ENCODE data around the gene PCDH9.

Gene PCDH9

GRCh38 chr13:67267136-67267535 is 37.0 kb upstream of the PCDH9 start:
- TF ChIP-seq CTCF (conservative IDR thresholded peaks at IDR 0.05; ENCODE audit: control insufficient read depth, insufficient read depth, low read depth, low read length): no peak
- H3K4me3 ChIP-seq (ENCODE audit: control insufficient read depth, low read depth, low read length): no peak overlapping the region
- DNase-seq (ENCODE audit: low read depth): peak; percentile 25

DNA sequence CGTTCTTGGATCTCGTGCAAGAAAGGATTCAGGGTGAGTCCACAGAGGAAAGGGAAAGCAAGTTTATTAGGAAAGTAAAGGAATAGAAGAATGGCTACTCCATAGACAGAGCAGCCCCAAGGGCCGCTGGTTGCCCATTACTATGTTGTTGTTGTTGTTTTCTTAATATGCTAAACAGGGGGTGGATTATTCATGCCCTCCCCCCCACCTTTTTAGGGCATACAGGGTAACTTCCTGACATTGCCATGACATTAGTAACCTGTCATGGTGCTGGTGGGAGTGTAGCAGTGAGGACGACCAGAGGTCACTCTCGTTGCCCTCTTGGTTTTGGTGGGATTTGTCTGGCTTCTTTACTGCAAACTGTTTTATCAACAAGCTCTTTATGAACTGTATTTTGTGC is 29.1 kb upstream of the PCDH9 start:
- H3K4me3 ChIP-seq (ENCODE audit: control insufficient read depth, low read depth, low read length): no peak overlapping the region
- no peak for DNase-seq (ENCODE audit: low read depth)
- no peak for TF ChIP-seq CTCF (conservative IDR thresholded peaks at IDR 0.05; ENCODE audit: control insufficient read depth, insufficient read depth, low read depth, low read length)

- H3K4me3 ChIP-seq (ENCODE audit: control insufficient read depth, low read depth, low read length): no peak overlapping the region
- no peak for DNase-seq (ENCODE audit: low read depth)
Measured at GRCh38 chr13:67258482-67258881, 28.3 kb upstream of the PCDH9 start.

GRCh38 chr13:67238861-67239260 is 8.7 kb upstream of the PCDH9 start:
- H3K4me3 ChIP-seq (ENCODE audit: control insufficient read depth, low read depth, low read length): no peak overlapping the region
- no peak for DNase-seq (ENCODE audit: low read depth)
- no peak for TF ChIP-seq CTCF (conservative IDR thresholded peaks at IDR 0.05; ENCODE audit: control insufficient read depth, insufficient read depth, low read depth, low read length)

More at GRCh38 chr13:67258482-67258881, 28.3 kb upstream of the PCDH9 start:
- TF ChIP-seq CTCF (conservative IDR thresholded peaks at IDR 0.05; ENCODE audit: control insufficient read depth, insufficient read depth, low read depth, low read length): no peak

DNA sequence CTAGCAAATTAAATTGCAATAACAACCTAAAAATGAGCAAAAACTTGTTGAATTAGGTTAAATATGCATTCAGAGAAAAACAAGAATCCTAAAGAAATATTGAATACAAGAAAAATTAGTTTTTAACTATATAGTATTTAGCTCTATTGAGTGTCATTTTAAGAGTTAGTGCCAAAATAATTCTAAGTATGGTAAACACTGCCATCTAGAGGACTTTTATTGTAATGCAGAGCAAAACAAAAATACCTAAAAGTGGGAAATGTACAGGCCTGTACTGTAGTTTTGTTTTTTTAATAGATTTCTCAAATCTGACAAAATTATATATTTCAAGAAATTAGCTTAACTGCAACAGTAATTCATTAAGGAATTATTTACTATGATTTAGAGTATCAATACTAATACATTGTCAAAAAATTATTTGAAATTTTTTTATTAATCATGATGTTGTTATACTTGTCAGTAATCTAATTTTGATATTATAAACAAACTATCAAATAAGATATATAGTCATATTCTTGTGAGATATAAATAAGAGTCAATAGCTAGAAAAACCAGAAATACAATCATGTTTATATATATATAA is 8.2 kb upstream of the PCDH9 start:
- DNase-seq (ENCODE audit: low read depth): peak; percentile 48
- TF ChIP-seq CTCF (conservative IDR thresholded peaks at IDR 0.05; ENCODE audit: control insufficient read depth, insufficient read depth, low read depth, low read length): peak; percentile 61

GRCh38 chr13:67235265-67235664 is 5.1 kb upstream of the PCDH9 start:
- no peak for TF ChIP-seq CTCF (conservative IDR thresholded peaks at IDR 0.05; ENCODE audit: control insufficient read depth, insufficient read depth, low read depth, low read length)
- H3K4me3 ChIP-seq (ENCODE audit: control insufficient read depth, low read depth, low read length): no peak overlapping the region
- no peak for DNase-seq (ENCODE audit: low read depth)

More for the DNA sequence above, 8.2 kb upstream of the PCDH9 start:
- H3K4me3 ChIP-seq (ENCODE audit: control insufficient read depth, low read depth, low read length): no peak overlapping the region

DNA sequence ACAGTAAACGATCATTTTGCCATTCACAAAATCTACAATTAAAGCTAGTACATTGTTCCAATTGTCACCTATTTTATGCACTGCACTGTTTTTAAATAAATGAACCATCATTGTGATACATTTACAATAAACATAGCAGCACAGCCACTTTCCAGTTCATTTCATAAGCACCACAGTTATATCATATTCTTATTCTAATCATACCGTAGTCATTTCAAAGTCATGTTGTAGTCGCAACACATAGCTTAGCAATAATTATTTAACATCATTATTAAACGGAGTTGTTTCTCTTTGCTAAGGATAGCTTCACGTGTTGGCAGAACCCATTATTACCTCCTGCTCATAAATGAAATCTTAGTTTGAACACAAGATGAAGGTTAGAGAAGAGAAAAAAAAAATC is 2.2 kb upstream of the PCDH9 start:
- no peak overlapping the region for H3K4me3 ChIP-seq (ENCODE audit: control insufficient read depth, low read depth, low read length)
- TF ChIP-seq CTCF (conservative IDR thresholded peaks at IDR 0.05; ENCODE audit: control insufficient read depth, insufficient read depth, low read depth, low read length): no peak
- DNase-seq (ENCODE audit: low read depth): no peak
